Keratinocyte (primary cell): ENCODE data around the gene TCF23.

Experiments used
- EZH2 ChIP-seq: IDR thresholded peaks from one replicate; pipeline ENCODE4 v1.6.1; 2012; ENCODE audit warnings: inconsistent platforms, mild to moderate bottlenecking, low read length, moderate library complexity
- TF ChIP-seq, protein P1 (sequence below), 3 experiments: IDR thresholded peaks in 1 of 3; conservative IDR thresholded peaks in 1 of 3; optimal IDR thresholded peaks in 1 of 3; 2 replicates in 2 of 3; 3 replicates in 1 of 3; pipeline versions ENCODE3 to v1.5.1; 2011; ENCODE audit warnings: low read length in 3 of 3, mild to moderate bottlenecking in 3 of 3, moderate library complexity in 2 of 3, control low read depth in 1 of 3, inconsistent platforms in 1 of 3; ENCODE audit not compliant: insufficient read depth in 2 of 3; ENCODE audit errors: extremely low read depth in 1 of 3

DNA sequence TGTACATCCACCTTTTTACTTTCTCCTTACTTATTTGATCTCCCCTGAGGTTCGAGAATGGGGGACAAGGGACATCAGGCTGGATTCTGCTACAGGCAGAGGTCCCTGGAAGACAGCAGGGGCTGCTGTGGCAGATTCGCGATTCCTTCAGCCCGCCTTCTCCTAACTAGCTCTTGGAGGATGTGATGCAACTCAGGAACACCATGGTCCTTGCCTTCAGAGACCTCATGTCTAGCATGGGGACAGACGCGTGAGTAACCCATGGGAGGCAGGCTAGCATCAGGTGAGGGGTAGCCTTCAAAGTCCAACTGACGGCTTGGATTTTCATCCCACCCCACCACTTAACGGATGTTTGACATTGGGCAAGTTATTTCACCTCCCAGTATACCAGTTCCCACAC, 869 bp upstream of the TCF23 start:
- TF ChIP-seq, protein P1, sequence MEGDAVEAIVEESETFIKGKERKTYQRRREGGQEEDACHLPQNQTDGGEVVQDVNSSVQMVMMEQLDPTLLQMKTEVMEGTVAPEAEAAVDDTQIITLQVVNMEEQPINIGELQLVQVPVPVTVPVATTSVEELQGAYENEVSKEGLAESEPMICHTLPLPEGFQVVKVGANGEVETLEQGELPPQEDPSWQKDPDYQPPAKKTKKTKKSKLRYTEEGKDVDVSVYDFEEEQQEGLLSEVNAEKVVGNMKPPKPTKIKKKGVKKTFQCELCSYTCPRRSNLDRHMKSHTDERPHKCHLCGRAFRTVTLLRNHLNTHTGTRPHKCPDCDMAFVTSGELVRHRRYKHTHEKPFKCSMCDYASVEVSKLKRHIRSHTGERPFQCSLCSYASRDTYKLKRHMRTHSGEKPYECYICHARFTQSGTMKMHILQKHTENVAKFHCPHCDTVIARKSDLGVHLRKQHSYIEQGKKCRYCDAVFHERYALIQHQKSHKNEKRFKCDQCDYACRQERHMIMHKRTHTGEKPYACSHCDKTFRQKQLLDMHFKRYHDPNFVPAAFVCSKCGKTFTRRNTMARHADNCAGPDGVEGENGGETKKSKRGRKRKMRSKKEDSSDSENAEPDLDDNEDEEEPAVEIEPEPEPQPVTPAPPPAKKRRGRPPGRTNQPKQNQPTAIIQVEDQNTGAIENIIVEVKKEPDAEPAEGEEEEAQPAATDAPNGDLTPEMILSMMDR (optimal IDR thresholded peaks at IDR 0.05 in 1 of 3, IDR thresholded peaks at IDR 0.05 in 1 of 3, conservative IDR thresholded peaks at IDR 0.05 in 1 of 3; ENCODE audit: extremely low read depth in 1 of 3, insufficient read depth in 2 of 3, low read length in 3 of 3), result no peak
- no peak for TF ChIP-seq EZH2
